HepG2 (cell line): ENCODE data around the gene REPIN1. TPM values are rescaled to one million over a fixed set of nuclear protein-coding genes. Genes with fewer than 3 reads are reported as not detected.
A peak's percentile ranks its signal among the peaks of the same experiment; 100 is the strongest.

Source experiments
- BRD4 ChIP-seq: sonication (generic); formaldehyde crosslinking; IDR thresholded peaks from 2 replicates; pipeline ENCODE4 v1.4.0; 2020; ENCODE audit warnings: missing genetic modification reagents
- FOXA1 ChIP-seq, 2 experiments: fragments of 450-650 bp in 1 of 2; sonication (generic) in 1 of 2; formaldehyde crosslinking in 1 of 2; IDR thresholded peaks; 2 replicates each; pipeline versions ENCODE4 v1.4.0 to v1.6.1; 2016 to 2020; ENCODE audit warnings: missing genetic modification reagents in 1 of 2
- FOXK2 ChIP-seq: fragments of 450-650 bp; IDR thresholded peaks from 2 replicates; pipeline ENCODE4 v1.6.1; 2016
- GPBP1L1 ChIP-seq: sonication (generic); formaldehyde crosslinking; IDR thresholded peaks from 2 replicates; pipeline ENCODE4 v1.5.0; 2020; ENCODE audit warnings: mild to moderate bottlenecking, missing genetic modification reagents
- KMT2A ChIP-seq: sonication (generic); formaldehyde crosslinking; IDR thresholded peaks from 2 replicates; pipeline ENCODE4 v1.4.0; 2020; ENCODE audit warnings: missing genetic modification reagents
- NFKB2 ChIP-seq: sonication (generic); formaldehyde crosslinking; IDR thresholded peaks from 2 replicates; pipeline ENCODE4 v1.4.0; 2020; ENCODE audit warnings: missing genetic modification reagents, borderline replicate concordance
- NKX3-1 ChIP-seq: sonication (generic); formaldehyde crosslinking; IDR thresholded peaks from 2 replicates; pipeline ENCODE4 v1.5.0; 2020; ENCODE audit warnings: missing genetic modification reagents
- PITX1 ChIP-seq: sonication (generic); formaldehyde crosslinking; IDR thresholded peaks from 2 replicates; pipeline ENCODE4 v1.5.1; 2020; ENCODE audit warnings: mild to moderate bottlenecking, missing genetic modification reagents
- POLR2AphosphoS5 ChIP-seq: IDR thresholded peaks from 2 replicates; pipeline ENCODE4 v1.6.1; 2012; ENCODE audit warnings: low read depth, low read length
- SMAD9 ChIP-seq: sonication (generic); formaldehyde crosslinking; IDR thresholded peaks from 2 replicates; pipeline ENCODE4 v1.5.1; 2020; ENCODE audit warnings: mild to moderate bottlenecking, missing genetic modification reagents
- SMC3 ChIP-seq: IDR thresholded peaks from 2 replicates; pipeline ENCODE4 v1.6.1; 2011; ENCODE audit warnings: low read length, improper control_type of control experiment
- SOX13 ChIP-seq, 3 experiments: fragments of 450-650 bp in 1 of 3; sonication (generic) in 1 of 3; formaldehyde crosslinking in 1 of 3; IDR thresholded peaks in 2 of 3; conservative IDR thresholded peaks in 1 of 3; 2 replicates each; pipeline versions ENCODE4 v1.5.0 to v1.6.1; 2016 to 2020; ENCODE audit warnings: antibody characterized with exemption in 1 of 3, mild to moderate bottlenecking in 1 of 3, missing compliant biosample characterization in 1 of 3, missing genetic modification reagents in 1 of 3, moderate library complexity in 1 of 3
- TRIM22 ChIP-seq: fragments of 450-650 bp; IDR thresholded peaks from 2 replicates; pipeline ENCODE4 v1.6.1; 2017
- ZBTB4 ChIP-seq: sonication (generic); formaldehyde crosslinking; IDR thresholded peaks from 2 replicates; pipeline ENCODE4 v1.4.0; 2020; ENCODE audit warnings: missing genetic modification reagents, mild to moderate bottlenecking, borderline replicate concordance
- ZBTB46 ChIP-seq: sonication (generic); formaldehyde crosslinking; IDR thresholded peaks from 2 replicates; pipeline ENCODE4 v1.4.0; 2020; ENCODE audit warnings: mild to moderate bottlenecking, missing genetic modification reagents, borderline replicate concordance
- ZNF574 ChIP-seq: sonication (generic); formaldehyde crosslinking; IDR thresholded peaks from 2 replicates; pipeline ENCODE4 v1.4.0; 2020; ENCODE audit warnings: missing genetic modification reagents
- ZNF724P ChIP-seq: sonication (generic); formaldehyde crosslinking; IDR thresholded peaks from 2 replicates; pipeline ENCODE4 v1.8.0; 2022; ENCODE audit warnings: missing genetic modification reagents, borderline replicate concordance
- polyA plus RNA-seq, 8 experiments: library from polyadenylated mRNA; depleted of rRNA in 3 of 8; stranded (reverse) in 7 of 8; unstranded in 1 of 8; fragments of >200 nt; fragmentation: Illumina TruSeq in 4 of 8; extraction: Trizol in 4 of 8; gene quantifications; 2 replicates each; pipeline versions ENCODE4 v1.2.1 to v1.2.3, GENCODE V29; 2011 to 2016; ENCODE audit warnings: low read depth in 4 of 8, missing spikeins in 1 of 8, mixed read lengths in 1 of 8; ENCODE audit not compliant: insufficient read depth in 1 of 8
- total RNA-seq, 5 experiments: library from RNA; depleted of rRNA; stranded (reverse); fragments of >200 nt; fragmentation: Illumina TruSeq; extraction: Trizol; gene quantifications; 2 replicates each; pipeline ENCODE4 v1.2.3, GENCODE V29; 2016; ENCODE audit warnings: low read depth in 1 of 5
- TF ChIP-seq, protein P1 (sequence below): sonication (generic); formaldehyde crosslinking; IDR thresholded peaks from 2 replicates; pipeline ENCODE4 v1.8.0; 2022; ENCODE audit warnings: mild to moderate bottlenecking, missing genetic modification reagents, moderate library complexity

REPIN1 gene
- total and polyA plus RNA-seq, 2 of the 13 experiments (the other 11 are each of a cell fraction or from before 2014, with no cell fraction given): 69.9 to 108 TPM

DNA sequence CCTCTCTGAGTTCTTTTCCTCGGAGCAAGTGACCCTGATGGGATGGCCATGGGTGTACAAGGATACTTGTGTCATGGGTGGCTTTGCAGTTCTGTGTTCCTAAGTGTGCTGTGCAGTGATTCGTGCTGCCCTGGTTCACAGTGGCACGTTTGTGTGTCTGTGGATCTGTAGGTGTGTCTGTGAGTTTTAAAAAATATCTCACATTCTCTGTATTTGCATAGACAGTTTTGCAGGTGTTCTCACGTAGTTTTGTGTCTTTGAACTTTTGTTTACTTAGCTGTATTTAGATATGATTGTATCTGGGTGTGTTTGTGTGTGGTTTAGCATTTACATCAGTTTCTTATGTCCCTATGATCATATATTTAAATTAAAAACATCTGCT, 14.2 kb downstream of the REPIN1 start (continued):
- TF ChIP-seq ZNF574 (CRISPR knock-in tag) (no peak), GPBP1L1 (CRISPR knock-in tag) (no peak), KMT2A (0 out of 2 replicates have a peak, but pooled peaks have one; percentile 12), SMC3 (no peak), PITX1 (CRISPR knock-in tag) (no peak), FOXA1 (IDR thresholded peaks at IDR 0.05) (0 out of 2 replicates have a peak, but pooled peaks have one; percentile 45), FOXA1 (CRISPR knock-in tag; IDR thresholded peaks at IDR 0.05) (no peak), SOX13 (IDR thresholded peaks at IDR 0.05) (no peak), SOX13 (CRISPR knock-in tag; conservative IDR thresholded peaks at IDR 0.05 in 1 of 2, IDR thresholded peaks at IDR 0.05 in 1 of 2) (peak in 1 of 2 experiments; percentile 33; a peak in 1 of 4 replicates), BRD4 (CRISPR knock-in tag) (no peak), NFKB2 (CRISPR knock-in tag) (no peak), SMAD9 (CRISPR knock-in tag) (no peak), ZNF724P (CRISPR knock-in tag) (no peak), FOXK2 (no peak), POLR2AphosphoS5 (no peak), ZBTB4 (CRISPR knock-in tag) (no peak), NKX3-1 (CRISPR knock-in tag) (no peak), TRIM22 (no peak), ZBTB46 (CRISPR knock-in tag) (no peak)
- TF ChIP-seq, protein P1, sequence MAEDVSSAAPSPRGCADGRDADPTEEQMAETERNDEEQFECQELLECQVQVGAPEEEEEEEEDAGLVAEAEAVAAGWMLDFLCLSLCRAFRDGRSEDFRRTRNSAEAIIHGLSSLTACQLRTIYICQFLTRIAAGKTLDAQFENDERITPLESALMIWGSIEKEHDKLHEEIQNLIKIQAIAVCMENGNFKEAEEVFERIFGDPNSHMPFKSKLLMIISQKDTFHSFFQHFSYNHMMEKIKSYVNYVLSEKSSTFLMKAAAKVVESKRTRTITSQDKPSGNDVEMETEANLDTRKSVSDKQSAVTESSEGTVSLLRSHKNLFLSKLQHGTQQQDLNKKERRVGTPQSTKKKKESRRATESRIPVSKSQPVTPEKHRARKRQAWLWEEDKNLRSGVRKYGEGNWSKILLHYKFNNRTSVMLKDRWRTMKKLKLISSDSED: no peak
